ENCODE measurements around the gene RAB25. TPM values are rescaled to one million over a fixed set of nuclear protein-coding genes. Genes with fewer than 3 reads are reported as not detected.

The RAB25 gene
- total RNA-seq, 1 donor from 2014 or later = 3.1 TPM

DNA sequence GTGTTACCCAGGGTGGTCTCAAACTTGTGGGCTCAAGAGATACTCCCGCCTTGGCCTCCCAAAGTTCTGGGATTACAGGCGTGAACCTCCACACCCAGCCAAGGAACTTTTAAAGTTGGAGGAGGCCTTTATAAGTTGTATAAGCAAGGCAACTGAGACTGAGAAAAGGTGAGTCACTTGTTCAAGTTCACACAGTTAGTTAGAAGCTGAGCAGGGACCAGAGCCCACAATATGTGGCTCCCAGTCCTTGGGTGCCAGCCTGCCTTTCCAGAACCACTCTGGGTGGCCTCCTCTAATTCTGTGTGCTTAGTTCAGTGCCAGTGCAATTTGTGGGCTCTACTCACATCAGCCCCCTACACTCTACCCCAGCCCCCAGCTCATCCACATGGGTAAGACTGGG, 3.7 kb downstream of the RAB25 start:
- Mint-ChIP-seq H3K27me3 (ENCODE audit: low read depth, unreplicated experiment) (peaks cover 2% of the 10 kb centered on the region), H3K4me3 (ENCODE audit: unreplicated experiment) (no peak overlapping the region)
- FAIRE-seq = no peak

DNA sequence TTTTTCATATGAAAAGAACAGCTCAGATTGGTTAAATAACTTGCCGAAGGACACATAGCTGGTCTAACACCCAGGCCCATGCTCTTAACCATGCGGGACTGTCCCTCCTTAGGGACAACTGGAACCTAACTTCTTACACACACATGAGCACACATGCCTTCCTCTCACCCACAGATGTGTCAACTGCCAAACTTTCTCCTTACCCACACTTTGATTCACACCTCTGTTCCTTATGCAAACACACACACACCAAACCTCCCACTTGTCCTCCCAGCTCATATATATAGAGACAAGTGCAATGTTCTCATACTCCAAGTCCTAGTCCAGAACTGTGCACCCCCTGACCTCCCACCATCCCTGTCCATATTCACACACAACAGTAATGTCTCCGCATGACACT, 4.3 kb downstream of the RAB25 start:
- Histone ChIP-seq H3K27me3 (ENCODE audit: insufficient read depth, low read length) (no peaks in the 10 kb centered on the region), H3K4me3 (ENCODE audit: insufficient read depth, low read depth, low read length) (no peak overlapping the region), H4K20me1 (ENCODE audit: insufficient read depth, low read length) (peaks cover 5% of the 10 kb centered on the region), H3K9me3 (ENCODE audit: insufficient read depth, low read depth, low read length) (no peaks in the 10 kb centered on the region), H3K9ac (ENCODE audit: low read length) (no peak overlapping the region), H3K36me3 (ENCODE audit: insufficient read depth, low read length) (no peaks in the 10 kb centered on the region), H2AFZ (ENCODE audit: low read depth, low read length) (no peak overlapping the region), H3K4me2 (ENCODE audit: low read length) (no peak overlapping the region), H3K27ac (ENCODE audit: low read depth, low read length) (no peak overlapping the region), H3K79me2 (ENCODE audit: insufficient read depth, low read length) (no peaks in the 10 kb centered on the region), H3K4me1 (ENCODE audit: insufficient read depth, low read length) (peaks cover 2% of the 10 kb centered on the region)
- Mint-ChIP-seq H3K27ac (ENCODE audit: unreplicated experiment) (no peak overlapping the region), H3K27me3 (ENCODE audit: low read depth, unreplicated experiment) (peaks cover 2% of the 10 kb centered on the region), H3K4me3 (ENCODE audit: unreplicated experiment) (no peak overlapping the region), H3K4me1 (ENCODE audit: low read depth, unreplicated experiment) (peaks cover 16% of the 10 kb centered on the region), H3K9me3 (ENCODE audit: unreplicated experiment) (peaks cover 2% of the 10 kb centered on the region), H3K36me3 (ENCODE audit: low read depth, unreplicated experiment) (no peaks in the 10 kb centered on the region)
- TF ChIP-seq CTCF (IDR thresholded peaks at IDR 0.05; ENCODE audit: insufficient read depth, low read depth, low read length) (no peak), EZH2 (IDR thresholded peaks at IDR 0.05; ENCODE audit: insufficient read depth, low read length) (no peak)
- DNase-seq (ENCODE audit: low read depth) (no peak), FAIRE-seq (no peak)

More for the DNA sequence above, 3.7 kb downstream of the RAB25 start:
- no peak for DNase-seq (ENCODE audit: low read depth)
- H3K9me3 ChIP-seq (ENCODE audit: insufficient read depth, low read depth, low read length) = no peaks in the 10 kb centered on the region
- TF ChIP-seq EZH2 (IDR thresholded peaks at IDR 0.05; ENCODE audit: insufficient read depth, low read length) (no peak), CTCF (IDR thresholded peaks at IDR 0.05; ENCODE audit: insufficient read depth, low read depth, low read length) (no peak)
- H3K4me1 ChIP-seq (ENCODE audit: insufficient read depth, low read length) = peaks cover 2% of the 10 kb centered on the region
- no peak overlapping the region for H3K27ac Mint-ChIP-seq (ENCODE audit: unreplicated experiment)
- no peaks in the 10 kb centered on the region for H3K36me3 ChIP-seq (ENCODE audit: insufficient read depth, low read length)
- H3K4me1 Mint-ChIP-seq (ENCODE audit: low read depth, unreplicated experiment) = peaks cover 12% of the 10 kb centered on the region
- no peak overlapping the region for H3K27ac ChIP-seq (ENCODE audit: low read depth, low read length)
- no peak overlapping the region for H2AFZ ChIP-seq (ENCODE audit: low read depth, low read length)
- no peak overlapping the region for H3K4me3 ChIP-seq (ENCODE audit: insufficient read depth, low read depth, low read length)
- H3K27me3 ChIP-seq (ENCODE audit: insufficient read depth, low read length) = no peaks in the 10 kb centered on the region
- no peaks in the 10 kb centered on the region for H4K20me1 ChIP-seq (ENCODE audit: insufficient read depth, low read length)
- no peak overlapping the region for H3K4me2 ChIP-seq (ENCODE audit: low read length)
- peaks cover 2% of the 10 kb centered on the region for H3K9me3 Mint-ChIP-seq (ENCODE audit: unreplicated experiment)
- H3K36me3 Mint-ChIP-seq (ENCODE audit: low read depth, unreplicated experiment) = no peaks in the 10 kb centered on the region
- H3K79me2 ChIP-seq (ENCODE audit: insufficient read depth, low read length) = no peaks in the 10 kb centered on the region
- no peak overlapping the region for H3K9ac ChIP-seq (ENCODE audit: low read length)

- no peaks in the 10 kb centered on the region for H3K9me3 ChIP-seq (ENCODE audit: insufficient read depth, low read depth, low read length)
- H3K4me2 ChIP-seq (ENCODE audit: low read length) = no peak overlapping the region
- no peak overlapping the region for H3K27ac Mint-ChIP-seq (ENCODE audit: unreplicated experiment)
- FAIRE-seq (no peak), DNase-seq (ENCODE audit: low read depth) (no peak)
- peaks cover 10% of the 10 kb centered on the region for H4K20me1 ChIP-seq (ENCODE audit: insufficient read depth, low read length)
- peaks cover 2% of the 10 kb centered on the region for H3K4me1 ChIP-seq (ENCODE audit: insufficient read depth, low read length)
- H2AFZ ChIP-seq (ENCODE audit: low read depth, low read length) = no peak overlapping the region
- H3K9ac ChIP-seq (ENCODE audit: low read length) = no peak overlapping the region
- H3K27me3 ChIP-seq (ENCODE audit: insufficient read depth, low read length) = no peaks in the 10 kb centered on the region
- peaks cover 2% of the 10 kb centered on the region for H3K27me3 Mint-ChIP-seq (ENCODE audit: low read depth, unreplicated experiment)
- no peak overlapping the region for H3K4me3 ChIP-seq (ENCODE audit: insufficient read depth, low read depth, low read length)
- TF ChIP-seq EZH2 (IDR thresholded peaks at IDR 0.05; ENCODE audit: insufficient read depth, low read length) (no peak), CTCF (IDR thresholded peaks at IDR 0.05; ENCODE audit: insufficient read depth, low read depth, low read length) (no peak)
- peaks cover 2% of the 10 kb centered on the region for H3K9me3 Mint-ChIP-seq (ENCODE audit: unreplicated experiment)
- no peak overlapping the region for H3K27ac ChIP-seq (ENCODE audit: low read depth, low read length)
- H3K36me3 Mint-ChIP-seq (ENCODE audit: low read depth, unreplicated experiment) = no peaks in the 10 kb centered on the region
- no peak overlapping the region for H3K4me3 Mint-ChIP-seq (ENCODE audit: unreplicated experiment)
- no peaks in the 10 kb centered on the region for H3K36me3 ChIP-seq (ENCODE audit: insufficient read depth, low read length)
- H3K4me1 Mint-ChIP-seq (ENCODE audit: low read depth, unreplicated experiment) = peaks cover 18% of the 10 kb centered on the region
- H3K79me2 ChIP-seq (ENCODE audit: insufficient read depth, low read length) = no peaks in the 10 kb centered on the region
Measured at GRCh38 chr1:156065871-156066270, 4.9 kb downstream of the RAB25 start.

All from astrocyte (in vitro differentiated cells and primary cell).